Measurements from ENCODE around the gene RPS27.

RPS27 gene

GRCh38 chr1:153990468-153991150 lies at the start of gene RPS27:
TSS of gene RPS27 (plus strand) at chr1:153990762. CDS start at chr1:153990797, 35 bp downstream.
- DNase-seq = peak; percentile 98

- DNase-seq = no peak
Observed at GRCh38 chr1:153941826-153942725, 48.5 kb upstream of the RPS27 start.

GRCh38 chr1:153942766-153943549 lies 47.6 kb upstream of the RPS27 start:
- no peak for DNase-seq

- no peak for DNase-seq
Observed at GRCh38 chr1:153944005-153944826, 46.3 kb upstream of the RPS27 start.

- DNase-seq = no peak
Observed at GRCh38 chr1:153944827-153945117, 45.8 kb upstream of the RPS27 start.

- no peak for DNase-seq
Observed at GRCh38 chr1:153945131-153945794, 45.3 kb upstream of the RPS27 start.

- no peak for DNase-seq
Observed at GRCh38 chr1:153945795-153946621, 44.6 kb upstream of the RPS27 start.

GRCh38 chr1:153946622-153947241 lies 43.8 kb upstream of the RPS27 start, which contains the start of gene DENND4B:
TSS of gene DENND4B (minus strand) at chr1:153946718. CDS start at chr1:153944374, 2,344 bp downstream.
- peak; percentile 48 for DNase-seq

GRCh38 chr1:153951183-153951582 lies 39.4 kb upstream of the RPS27 start:
- DNase-seq = no peak

GRCh38 chr1:153951801-153952200 lies 38.8 kb upstream of the RPS27 start:
- no peak for DNase-seq

GRCh38 chr1:153953859-153954365 lies 36.6 kb upstream of the RPS27 start:
- no peak for DNase-seq

- DNase-seq = no peak
Observed at GRCh38 chr1:153954826-153955225, 35.7 kb upstream of the RPS27 start.

- no peak for DNase-seq
Observed at GRCh38 chr1:153956997-153957715, 33.4 kb upstream of the RPS27 start.

- DNase-seq = no peak
Observed at GRCh38 chr1:153957744-153958110, 32.8 kb upstream of the RPS27 start.

GRCh38 chr1:153958111-153958960 lies 32.2 kb upstream of the RPS27 start, which contains the start of gene CRTC2:
TSS of gene CRTC2 (minus strand) at chr1:153958612. CDS start at chr1:153958497, 115 bp downstream.
- peak; percentile 98 for DNase-seq

- DNase-seq = no peak
Observed at GRCh38 chr1:153958961-153959260, 31.7 kb upstream of the RPS27 start.

- DNase-seq = no peak
Observed at GRCh38 chr1:153959454-153959853, 31.1 kb upstream of the RPS27 start.

- DNase-seq = no peak
Observed at GRCh38 chr1:153960206-153960605, 30.4 kb upstream of the RPS27 start.

- no peak for DNase-seq
Observed at GRCh38 chr1:153961421-153961820, 29.1 kb upstream of the RPS27 start.
